Motor neuron (in vitro differentiated cells): ENCODE measurements around the gene TRPM2. TPM values are rescaled to one million over a fixed set of nuclear protein-coding genes. Genes with fewer than 3 reads are reported as not detected.

Source experiments
- ATAC-seq, 8 experiments: fragments of 200-7000 bp; cut with Tn5 transposase; replicated peaks in 6 of 8; 2 replicates each; pipeline ENCODE4 v1.8.0; 2021; ENCODE audit warnings: mild to moderate bottlenecking in 8 of 8, moderate library complexity in 8 of 8
- H3K27ac ChIP-seq, 2 donors: fragments of 250-450 bp; sonication (Bioruptor Pico); 2 replicates each; pipeline ENCODE4 v1.9.0; 2021; ENCODE audit warnings: antibody characterized with exemption in 2 of 2, mild to moderate bottlenecking in 2 of 2, moderate library complexity in 1 of 2
- H3K4me1 ChIP-seq, 2 donors: fragments of 250-450 bp; sonication (Bioruptor Pico); replicated peaks in 1 of 2; 2 replicates each; pipeline ENCODE4 v1.6.1; 2021; ENCODE audit warnings: antibody characterized with exemption in 2 of 2, mild to moderate bottlenecking in 2 of 2, moderate library complexity in 1 of 2
- H3K4me3 ChIP-seq, 5 donors: fragments of 250-450 bp; sonication (Bioruptor Pico); 2 replicates each; pipeline ENCODE4 v1.9.0; 2021; ENCODE audit warnings: antibody characterized with exemption in 5 of 5, mild to moderate bottlenecking in 5 of 5, moderate library complexity in 4 of 5
- WGBS, 10 experiments: fragments of 450-650 bp; shearing (Covaris generic); methylation state at CpG; one replicate each; pipeline ENCODE4 v1.0.0; 2022; 5-methylcytosine and 5-hydroxymethylcytosine counted together
- in situ Hi-C, 9 experiments: fragments of 400-800 bp; cut with MboI; loops; one replicate each; pipeline ENCODE4 v1.15.0; 2021; ENCODE audit warnings: low sequenced_read_pairs in 9 of 9, low pct_unique_long_range_greater_than_20kb in 2 of 9; ENCODE audit not compliant: unreplicated experiment in 9 of 9
- total RNA-seq, 8 experiments: library from RNA; unstranded; fragments of 300-600 nt; gene quantifications; 2 replicates each; pipeline versions ENCODE4 v1.2.3 to v1.2.4, GENCODE V29; 2022

The TRPM2 gene
- total RNA-seq, 8 experiments from 2014 or later, result 0.05 to 0.35 (median 0.15) TPM

DNA sequence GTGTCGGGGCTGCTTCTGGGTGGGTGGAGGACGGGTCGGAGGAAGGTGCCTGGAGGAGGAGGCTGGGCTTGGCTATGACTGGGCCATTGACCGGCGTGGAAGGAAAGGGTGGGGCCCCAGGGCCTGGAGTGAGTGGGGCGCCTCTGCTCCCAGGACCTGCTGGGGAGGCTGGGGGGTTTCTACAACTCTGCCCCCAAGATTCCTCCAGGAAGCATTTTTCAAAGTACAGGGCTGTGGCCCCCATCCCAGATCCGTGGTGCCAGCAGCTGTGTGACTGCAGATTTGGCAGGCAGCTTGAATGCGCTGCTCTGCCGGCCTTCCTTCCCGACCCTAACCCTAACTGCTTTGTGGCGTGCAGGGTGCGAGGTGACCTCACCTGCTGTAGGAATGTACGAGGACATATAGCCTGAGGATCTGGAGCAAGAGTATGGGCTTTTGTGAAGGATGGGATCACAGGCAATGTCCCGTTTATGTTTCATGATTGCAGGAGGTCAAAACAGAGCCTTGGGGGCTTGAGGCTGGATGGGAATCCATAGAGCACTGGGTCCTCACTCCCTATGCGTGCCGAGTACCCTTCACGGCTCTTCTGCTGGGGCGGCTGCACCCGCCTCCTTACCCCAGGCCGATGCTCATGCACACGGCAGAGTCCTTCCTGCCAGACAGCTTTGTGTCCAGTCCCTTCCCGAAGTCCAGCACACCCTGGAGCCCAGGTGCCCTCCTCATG is 24.7 kb downstream of the TRPM2 start:
- WGBS, 10 experiments, result 29 to 89% (median 58%) methylated on average over 2 to 10 of the region's 22 CpGs; no CpG with 5 or more reads in 5 of the 10 experiments
- peaks cover 0 to 3% of the 10 kb centered on the region in 2 donors for H3K4me1 ChIP-seq
- peak in 1 of 8 experiments; percentile 26 for ATAC-seq
- no peak overlapping the region for H3K27ac ChIP-seq
- in situ Hi-C loops, result no loop called here
- no peak overlapping the region for H3K4me3 ChIP-seq

DNA sequence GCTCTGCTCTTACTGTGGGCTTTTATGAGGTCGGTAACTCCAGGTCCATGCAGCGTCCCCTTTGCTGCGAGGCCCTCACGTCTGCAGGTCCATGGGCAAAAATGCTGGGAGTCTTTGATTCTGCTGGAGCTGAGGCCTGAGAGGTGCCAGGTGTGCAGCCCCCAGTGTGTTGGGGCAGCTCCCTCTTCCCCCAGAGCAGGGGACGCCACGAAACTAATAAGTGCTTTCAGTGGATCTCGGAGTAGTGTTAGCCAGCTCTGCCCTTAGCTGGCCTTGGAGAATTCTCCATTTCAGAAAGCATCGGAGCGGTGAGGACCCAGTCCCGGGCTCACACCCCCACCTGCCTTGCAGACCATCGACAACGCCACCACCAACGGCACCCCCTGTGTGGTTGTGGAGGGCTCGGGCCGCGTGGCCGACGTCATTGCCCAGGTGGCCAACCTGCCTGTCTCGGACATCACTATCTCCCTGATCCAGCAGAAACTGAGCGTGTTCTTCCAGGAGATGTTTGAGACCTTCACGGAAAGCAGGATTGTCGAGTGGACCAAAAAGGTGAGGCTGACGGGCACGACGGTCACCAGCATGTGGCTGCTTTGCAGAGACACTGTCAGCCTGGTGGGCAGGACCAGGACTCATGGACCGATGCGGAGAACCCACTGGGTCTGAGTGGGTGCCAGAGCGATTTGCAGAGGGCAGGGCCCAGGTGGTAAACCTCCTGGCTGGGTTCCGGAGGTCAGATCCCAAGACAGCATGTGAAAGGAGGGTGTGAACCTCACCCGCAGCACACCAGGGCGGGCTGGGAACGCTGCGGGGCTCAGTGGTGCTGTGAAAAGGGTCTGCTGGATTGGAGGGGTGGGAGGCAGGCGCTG is 25.5 kb downstream of the TRPM2 start:
- in situ Hi-C loops, result no loop called here

DNA sequence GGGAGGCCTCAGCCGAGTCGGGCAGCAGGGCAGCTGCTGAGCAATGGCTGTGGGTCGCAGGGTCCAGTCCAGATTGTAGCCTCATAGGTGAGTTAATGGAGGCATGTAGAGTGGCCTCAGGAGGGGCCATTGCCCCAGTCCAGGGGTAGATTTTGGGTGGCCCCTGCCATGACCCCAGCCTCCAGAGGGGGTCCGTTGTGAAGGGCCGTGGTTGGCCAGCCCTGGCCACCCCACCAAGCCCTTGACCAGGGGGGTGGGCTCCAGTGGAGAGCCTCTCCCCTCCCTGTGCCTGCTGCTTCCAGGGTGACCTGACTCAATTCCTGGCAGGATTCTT is 26.1 kb downstream of the TRPM2 start:
- no peak overlapping the region for H3K27ac ChIP-seq
- in situ Hi-C loops, result no loop called here
- no peak overlapping the region for H3K4me3 ChIP-seq
- ATAC-seq, result no peak
- WGBS, 10 experiments, result no CpG with 5 or more reads among the region's 5 CpGs
- H3K4me1 ChIP-seq, result peaks cover 0 to 3% of the 10 kb centered on the region in 2 donors

More for the DNA sequence above, 25.5 kb downstream of the TRPM2 start:
- 57 to 93% (median 81%) methylated on average over 3 to 8 of the region's 34 CpGs; no CpG with 5 or more reads in 6 of the 10 experiments for WGBS, 10 experiments
- Histone ChIP-seq H3K4me3 (no peak overlapping the region), H3K27ac (no peak overlapping the region), H3K4me1 (peaks cover 0 to 3% of the 10 kb centered on the region in 2 donors)
- ATAC-seq, result no peak

DNA sequence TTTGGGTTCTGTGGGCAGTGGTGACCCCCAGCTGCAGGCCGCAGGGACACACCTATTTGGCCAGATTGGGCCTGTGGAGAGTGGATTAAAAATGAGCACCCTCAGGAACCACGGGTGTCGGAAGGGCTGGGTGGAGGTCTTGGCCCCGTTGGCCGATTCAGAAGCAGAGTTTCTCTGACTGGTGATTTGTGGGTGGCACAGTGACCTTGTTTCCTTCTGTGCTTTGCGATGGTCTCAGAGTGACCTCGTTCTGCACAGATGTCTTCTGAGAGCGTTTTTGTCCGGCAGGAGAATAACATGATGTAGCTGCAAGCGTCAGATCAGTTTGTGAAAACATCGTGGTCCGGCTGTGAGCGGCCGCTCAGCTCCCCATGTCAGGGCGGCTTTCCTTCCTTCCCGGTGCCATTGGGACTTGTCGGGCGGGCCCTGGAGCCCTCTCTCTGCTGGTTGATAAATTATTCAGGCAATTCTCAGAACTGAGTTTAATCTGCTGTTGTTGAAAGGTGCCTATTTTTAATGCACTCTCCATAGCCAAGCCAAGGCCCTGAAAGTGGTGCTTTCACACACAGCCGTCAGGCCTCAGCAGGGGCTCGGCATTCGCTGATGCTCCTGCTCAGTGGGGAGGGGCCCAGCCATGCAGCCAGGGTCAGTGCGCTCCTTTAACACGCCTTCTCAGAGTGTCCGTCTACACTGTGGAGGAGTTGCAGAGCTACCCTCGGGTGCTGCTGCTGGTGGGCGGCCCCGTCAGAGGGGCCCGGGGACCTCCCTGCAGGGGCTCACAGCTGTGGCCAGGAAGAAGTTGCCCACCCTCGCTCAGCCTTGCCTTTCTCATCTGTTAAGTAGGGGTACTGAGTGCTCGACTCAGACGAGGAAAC is 26.8 kb downstream of the TRPM2 start:
- H3K27ac ChIP-seq, result peak overlapping the region in 1 of 2 donors; percentile 12
- H3K4me1 ChIP-seq, result peaks cover 0 to 3% of the 10 kb centered on the region in 2 donors
- in situ Hi-C loops, result no loop called here
- ATAC-seq, result peak in 5 of 8 experiments; percentile 40 to 70 (median 55)
- no peak overlapping the region for H3K4me3 ChIP-seq
- 0 to 73% (median 41%) methylated on average over 1 to 13 of the region's 31 CpGs; no CpG with 5 or more reads in 2 of the 10 experiments for WGBS, 10 experiments

DNA sequence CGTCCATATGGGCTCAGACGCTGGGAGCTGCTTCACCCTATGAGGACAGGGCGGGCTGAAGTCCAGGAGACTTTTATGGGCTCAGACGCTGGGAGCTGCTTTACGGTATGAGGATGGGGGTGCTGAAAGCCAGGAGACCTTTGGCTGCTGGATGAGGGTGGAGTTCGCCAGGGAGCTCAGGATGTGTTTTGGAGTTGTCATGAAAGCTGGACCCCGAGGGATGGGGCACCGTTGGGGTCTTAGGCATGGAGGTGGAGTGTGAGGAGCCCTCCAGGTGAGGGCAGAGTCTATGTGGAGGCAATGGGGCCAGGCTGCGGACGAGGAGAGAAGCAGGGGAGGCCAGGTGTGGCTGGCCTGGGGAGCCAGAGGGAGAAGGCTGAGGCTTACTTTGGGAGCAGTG is 27.5 kb downstream of the TRPM2 start:
- in situ Hi-C loops, result no loop called here
- no peak overlapping the region for H3K4me3 ChIP-seq
- 3 to 100% (median 80%) methylated on average over 1 to 5 of the region's 10 CpGs; no CpG with 5 or more reads in 5 of the 10 experiments for WGBS, 10 experiments
- no peak for ATAC-seq
- H3K27ac ChIP-seq, result peak overlapping the region in 1 of 2 donors; percentile 12
- H3K4me1 ChIP-seq, result peaks cover 0 to 3% of the 10 kb centered on the region in 2 donors

DNA sequence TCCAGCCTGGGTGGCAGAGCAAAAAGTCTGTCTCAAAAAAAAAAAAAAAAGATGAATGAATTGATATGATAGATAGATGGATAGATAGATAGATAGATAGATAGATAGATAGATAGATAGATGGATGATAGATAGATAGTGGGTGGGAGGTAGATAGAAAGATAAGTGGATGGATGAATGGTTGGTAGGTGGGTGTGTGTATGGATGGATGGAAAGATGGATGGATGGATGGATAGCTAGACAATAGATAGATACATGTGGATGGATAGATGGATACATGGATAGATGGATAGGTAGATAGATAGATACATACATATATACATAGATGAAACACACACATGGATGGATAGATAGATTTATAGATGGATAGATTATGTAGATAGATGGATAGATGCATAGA is 28.5 kb downstream of the TRPM2 start:
- Histone ChIP-seq H3K27ac (no peak overlapping the region), H3K4me3 (no peak overlapping the region), H3K4me1 (peaks cover 0 to 3% of the 10 kb centered on the region in 2 donors)
- ATAC-seq, result no peak
- in situ Hi-C loops, result no loop called here

DNA sequence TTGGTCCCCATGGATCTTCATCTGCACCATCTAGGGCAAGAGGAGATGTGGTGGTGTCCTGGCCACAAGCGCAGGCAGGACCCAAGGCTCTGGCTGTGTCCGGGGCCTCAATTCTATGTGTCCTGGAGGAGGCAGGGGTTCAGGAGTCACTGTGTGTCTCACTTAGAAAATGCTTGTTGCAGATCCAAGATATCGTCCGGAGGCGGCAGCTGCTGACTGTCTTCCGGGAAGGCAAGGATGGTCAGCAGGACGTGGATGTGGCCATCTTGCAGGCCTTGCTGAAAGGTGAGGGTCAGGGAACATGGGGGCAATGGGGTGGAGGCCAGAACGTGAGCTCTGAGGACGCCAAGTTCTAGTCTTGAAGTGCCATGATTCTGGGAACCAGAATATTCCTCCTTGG is 29.1 kb downstream of the TRPM2 start:
- in situ Hi-C loops, result no loop called here
- no peak for ATAC-seq
- H3K4me1 ChIP-seq, result peaks cover 0 to 3% of the 10 kb centered on the region in 2 donors
- H3K27ac ChIP-seq, result no peak overlapping the region
- 59 to 93% (median 71%) methylated on average over 3 to 6 of the region's 9 CpGs; no CpG with 5 or more reads in 6 of the 10 experiments for WGBS, 10 experiments
- no peak overlapping the region for H3K4me3 ChIP-seq

DNA sequence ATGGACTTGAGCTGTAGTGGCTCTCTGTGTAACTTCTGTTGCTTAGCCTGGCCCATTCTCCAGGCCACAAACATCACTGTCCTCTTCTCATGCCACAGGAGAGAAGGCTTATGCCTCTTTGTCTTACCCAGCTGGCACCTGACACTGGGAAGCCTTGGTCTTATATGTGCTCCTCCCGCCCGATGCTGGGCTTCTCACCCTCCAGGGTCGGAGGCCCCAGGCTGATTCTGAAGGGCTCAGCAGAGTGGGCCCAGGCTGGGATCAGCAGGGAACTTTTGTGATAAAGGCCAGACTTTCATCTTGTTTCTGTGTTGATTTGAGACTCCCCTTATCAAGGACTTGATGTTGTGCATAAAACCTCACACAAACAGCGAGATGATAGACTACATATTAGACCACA is 29.8 kb downstream of the TRPM2 start:
- Histone ChIP-seq H3K27ac (no peak overlapping the region), H3K4me3 (no peak overlapping the region), H3K4me1 (peaks cover 0 to 3% of the 10 kb centered on the region in 2 donors)
- in situ Hi-C loops, result no loop called here
- ATAC-seq, result no peak
- 0 to 67% (median 42%) methylated on average over 1 to 4 of the region's 4 CpGs; no CpG with 5 or more reads in 1 of the 10 experiments for WGBS, 10 experiments

DNA sequence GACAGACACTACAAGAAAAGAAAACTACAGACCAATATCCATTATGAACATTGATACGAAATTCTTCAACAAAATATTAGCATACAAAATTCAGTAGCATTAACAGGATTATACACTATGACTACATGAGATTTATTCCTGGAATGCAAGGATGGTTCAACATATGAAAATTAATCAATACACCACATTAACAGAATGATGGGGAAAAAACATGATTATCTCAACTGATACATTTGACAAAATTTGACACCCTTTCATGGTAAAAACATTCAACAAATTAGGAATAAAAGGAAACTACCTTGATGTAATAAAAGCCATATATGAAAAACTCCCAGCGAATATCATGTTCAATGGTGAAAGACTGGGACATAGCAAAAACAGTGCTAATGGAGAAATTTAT is 31.5 kb downstream of the TRPM2 start:
- WGBS, 10 experiments, result 10 to 47% (median 27%) methylated on average over 1 to 2 of the region's 2 CpGs; no CpG with 5 or more reads in 1 of the 10 experiments
- no peak overlapping the region for H3K27ac ChIP-seq
- peaks cover 0 to 3% of the 10 kb centered on the region in 2 donors for H3K4me1 ChIP-seq
- in situ Hi-C loops, result no loop called here
- no peak overlapping the region for H3K4me3 ChIP-seq
- ATAC-seq, result no peak

DNA sequence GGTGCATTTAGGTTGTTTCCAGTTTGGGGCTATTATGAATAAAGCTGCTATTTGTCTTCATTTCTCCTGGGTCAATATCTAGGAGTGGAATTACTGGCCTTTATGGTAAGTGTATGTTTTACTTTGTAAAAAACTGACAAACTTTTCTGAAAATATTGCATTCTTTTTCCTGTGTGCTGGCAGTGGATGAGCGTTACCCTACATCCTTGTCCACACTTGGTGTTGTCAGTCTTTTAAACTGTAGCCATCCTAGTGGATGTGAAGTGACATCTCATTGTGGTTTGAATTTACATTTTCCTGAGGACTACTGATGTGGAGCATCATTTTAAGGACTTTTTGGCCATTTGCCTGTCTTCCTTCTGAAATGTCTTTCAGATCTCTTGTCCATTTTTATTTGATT is 35.9 kb downstream of the TRPM2 start:
- ATAC-seq, result no peak
- Histone ChIP-seq H3K4me1 (no peaks in the 10 kb centered on the region), H3K27ac (no peak overlapping the region), H3K4me3 (no peak overlapping the region)
- WGBS, 10 experiments, result 14 to 100% (median 67%) methylated on average over 1 of the region's 1 CpG; no CpG with 5 or more reads in 3 of the 10 experiments
- in situ Hi-C loops, result no loop called here

DNA sequence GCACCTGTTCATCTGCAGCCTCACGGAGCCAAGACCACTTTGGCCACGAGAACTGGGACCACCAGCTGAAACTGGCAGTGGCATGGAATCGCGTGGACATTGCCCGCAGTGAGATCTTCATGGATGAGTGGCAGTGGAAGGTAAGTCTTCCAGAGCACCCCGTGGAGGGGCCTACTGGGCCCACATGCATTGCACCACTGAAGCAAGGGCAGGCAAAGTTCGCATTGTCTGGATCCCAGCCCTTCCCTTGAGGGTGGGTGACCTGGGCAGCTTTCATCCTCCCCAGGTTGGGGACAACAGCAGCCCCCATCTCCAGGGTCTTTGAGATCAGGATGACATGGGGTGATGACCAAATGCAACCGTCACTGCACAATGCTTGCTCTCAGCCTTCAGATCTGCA is 37.5 kb downstream of the TRPM2 start:
- 20 to 72% methylated on average over 1 to 6 of the region's 8 CpGs; no CpG with 5 or more reads in 8 of the 10 experiments for WGBS, 10 experiments
- H3K27ac ChIP-seq, result no peak overlapping the region
- in situ Hi-C loops, result no loop called here
- no peak for ATAC-seq
- H3K4me1 ChIP-seq, result no peaks in the 10 kb centered on the region
- no peak overlapping the region for H3K4me3 ChIP-seq

DNA sequence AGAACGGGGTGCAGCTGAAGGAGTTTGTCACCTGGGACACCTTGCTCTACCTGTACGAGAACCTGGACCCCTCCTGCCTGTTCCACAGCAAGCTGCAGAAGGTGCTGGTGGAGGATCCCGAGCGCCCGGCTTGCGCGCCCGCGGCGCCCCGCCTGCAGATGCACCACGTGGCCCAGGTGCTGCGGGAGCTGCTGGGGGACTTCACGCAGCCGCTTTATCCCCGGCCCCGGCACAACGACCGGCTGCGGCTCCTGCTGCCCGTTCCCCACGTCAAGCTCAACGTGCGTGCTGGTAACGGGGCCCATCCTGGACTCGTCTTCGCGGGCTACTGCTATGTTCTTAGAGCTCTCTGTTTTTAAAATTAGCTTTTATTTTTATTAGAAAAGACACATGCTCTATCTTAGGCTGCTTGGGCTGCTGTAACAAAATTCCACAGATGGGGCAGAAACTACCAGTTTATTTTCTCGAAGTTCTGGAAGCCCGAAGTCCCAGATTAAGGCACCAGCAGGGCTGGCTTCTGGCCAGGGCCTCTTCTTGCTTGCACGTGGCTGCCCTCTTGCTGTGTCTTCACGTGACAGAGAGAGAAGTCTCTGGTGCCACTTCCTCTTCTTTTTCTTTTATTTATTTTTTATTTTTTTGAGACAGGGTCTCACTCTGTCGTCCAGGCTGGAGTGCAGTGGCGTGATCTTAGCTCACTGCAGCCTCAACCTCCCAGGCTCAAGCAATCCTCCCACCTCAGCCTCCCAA is 38.1 kb downstream of the TRPM2 start:
- Histone ChIP-seq H3K4me1 (no peaks in the 10 kb centered on the region), H3K27ac (no peak overlapping the region), H3K4me3 (no peak overlapping the region)
- ATAC-seq, result no peak
- WGBS, 10 experiments, result 7 to 84% (median 62%) methylated on average over 2 to 14 of the region's 34 CpGs
- in situ Hi-C loops, result no loop called here
